Fibroblast of gingiva (primary cell): ENCODE results near the gene NGF.

Experiments used
- DNase-seq: peaks from one replicate; pipeline ENCODE4 v3.0.0-alpha.2; 2011; ENCODE audit warnings: low read depth

The NGF gene

GRCh38 chr1:115237023-115237422 lies 101.0 kb downstream of the NGF start:
- DNase-seq: no peak
